ENCODE data around the gene TMC5. TPM values are rescaled to one million over a fixed set of nuclear protein-coding genes. Genes with fewer than 3 reads are reported as not detected.

Gene TMC5
- total and polyA plus RNA-seq, 12 donors = 0.20 to 3.7 (median 0.33) TPM; not detected in 8

DNA sequence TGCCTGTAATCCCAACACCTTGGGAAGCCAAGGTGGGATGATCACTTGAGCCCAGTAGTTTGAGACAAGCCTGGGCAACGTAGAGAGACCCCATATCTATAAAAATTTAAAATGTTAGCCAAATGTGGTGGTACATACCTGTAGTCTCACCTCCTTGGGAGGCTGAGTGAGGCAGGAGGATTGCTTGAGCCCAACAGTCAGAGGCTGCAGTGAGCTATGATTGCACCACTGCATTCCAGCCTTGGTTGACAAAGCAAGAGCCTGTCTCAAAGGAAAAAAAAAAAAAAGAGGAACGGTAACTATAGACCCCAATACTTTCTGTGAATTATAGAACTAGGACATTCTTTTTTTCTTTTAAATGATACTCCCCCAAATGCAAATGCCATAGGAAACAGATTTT, 1.8 kb upstream of the TMC5 start:
- H3K9me3 ChIP-seq (replicated peaks in 1 of 3) = no peaks in the 10 kb centered on the region
- H3K4me3 ChIP-seq = no peak overlapping the region
- H3K4me1 ChIP-seq (replicated peaks in 1 of 2) = peaks cover 0 to under 1% of the 10 kb centered on the region in 2 donors
- no peak overlapping the region for H3K27ac ChIP-seq
- intact Hi-C loops (cut with DNase I) = loop anchor here in 1 of 2 donors (10.0 kb wide), 1 partner anchor 59 kb away; no protein-coding TSS in a partner anchor
- no peak for TF ChIP-seq POLR2A (IDR thresholded peaks at IDR 0.05)
- TF ChIP-seq, protein P1, sequence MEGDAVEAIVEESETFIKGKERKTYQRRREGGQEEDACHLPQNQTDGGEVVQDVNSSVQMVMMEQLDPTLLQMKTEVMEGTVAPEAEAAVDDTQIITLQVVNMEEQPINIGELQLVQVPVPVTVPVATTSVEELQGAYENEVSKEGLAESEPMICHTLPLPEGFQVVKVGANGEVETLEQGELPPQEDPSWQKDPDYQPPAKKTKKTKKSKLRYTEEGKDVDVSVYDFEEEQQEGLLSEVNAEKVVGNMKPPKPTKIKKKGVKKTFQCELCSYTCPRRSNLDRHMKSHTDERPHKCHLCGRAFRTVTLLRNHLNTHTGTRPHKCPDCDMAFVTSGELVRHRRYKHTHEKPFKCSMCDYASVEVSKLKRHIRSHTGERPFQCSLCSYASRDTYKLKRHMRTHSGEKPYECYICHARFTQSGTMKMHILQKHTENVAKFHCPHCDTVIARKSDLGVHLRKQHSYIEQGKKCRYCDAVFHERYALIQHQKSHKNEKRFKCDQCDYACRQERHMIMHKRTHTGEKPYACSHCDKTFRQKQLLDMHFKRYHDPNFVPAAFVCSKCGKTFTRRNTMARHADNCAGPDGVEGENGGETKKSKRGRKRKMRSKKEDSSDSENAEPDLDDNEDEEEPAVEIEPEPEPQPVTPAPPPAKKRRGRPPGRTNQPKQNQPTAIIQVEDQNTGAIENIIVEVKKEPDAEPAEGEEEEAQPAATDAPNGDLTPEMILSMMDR (IDR thresholded peaks at IDR 0.05) = no peak
- no peak for DNase-seq
- no peaks in the 10 kb centered on the region for H3K36me3 ChIP-seq (replicated peaks in 1 of 2)
- peaks cover 19% of the 10 kb centered on the region for H3K27me3 ChIP-seq
- WGBS, 4 donors = 59 to 67% (median 61%) methylated on average over 2 of the region's 2 CpGs

DNA sequence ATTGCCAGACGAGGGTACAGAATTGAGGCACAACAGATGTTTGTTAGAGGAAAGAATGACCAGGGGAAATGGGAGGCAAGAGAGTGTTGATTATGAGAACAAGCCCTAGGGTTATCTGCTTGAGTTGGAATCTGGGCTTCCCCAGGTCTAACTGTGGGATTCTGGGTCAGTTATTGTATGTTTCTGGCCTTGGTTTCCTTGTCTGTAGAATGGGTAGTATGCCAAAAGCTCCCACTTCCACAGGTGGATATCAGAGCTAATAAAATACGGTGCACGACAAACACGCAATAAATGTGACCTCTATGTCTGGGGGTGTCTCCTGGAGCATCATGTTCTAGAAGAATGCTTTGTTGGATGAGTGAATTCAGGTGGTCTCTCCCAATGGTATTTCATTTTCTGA, 517 bp downstream of the TMC5 start:
- no peak for DNase-seq
- 79 to 86% (median 82%) methylated on average over 4 of the region's 4 CpGs for WGBS, 4 donors
- H3K4me1 ChIP-seq (replicated peaks in 1 of 2) = no peaks in the 10 kb centered on the region
- TF ChIP-seq POLR2A (IDR thresholded peaks at IDR 0.05) = no peak
- TF ChIP-seq, protein P1 (IDR thresholded peaks at IDR 0.05) = no peak
- no peak overlapping the region for H3K27ac ChIP-seq
- H3K27me3 ChIP-seq = no peaks in the 10 kb centered on the region
- intact Hi-C loops (cut with DNase I) = loop anchor here in 1 of 2 donors (10.0 kb wide), 1 partner anchor 57 kb away; no protein-coding TSS in a partner anchor
- H3K9me3 ChIP-seq (replicated peaks in 1 of 3) = no peaks in the 10 kb centered on the region
- H3K4me3 ChIP-seq = no peak overlapping the region
- no peaks in the 10 kb centered on the region for H3K36me3 ChIP-seq (replicated peaks in 1 of 2)

DNA sequence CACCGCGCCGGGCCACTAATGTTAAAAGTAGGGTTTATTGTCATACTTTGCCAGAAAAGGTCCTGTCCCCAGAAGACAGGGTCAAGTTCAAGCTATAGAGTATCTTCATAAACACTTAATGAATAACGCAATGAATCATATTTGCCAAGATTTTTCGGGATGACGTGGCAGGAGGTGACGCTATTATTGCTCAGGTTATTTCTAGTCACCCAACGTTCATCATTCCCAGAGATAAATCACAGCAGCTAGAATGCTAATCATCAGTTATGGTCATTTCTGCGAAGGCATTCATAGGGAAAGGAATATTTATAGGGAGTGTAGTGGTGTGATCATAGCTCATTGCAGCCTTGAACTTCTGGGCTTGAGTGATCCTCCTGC, 2.0 kb downstream of the TMC5 start:
- no peak for DNase-seq
- H3K4me1 ChIP-seq (replicated peaks in 1 of 2) = no peaks in the 10 kb centered on the region
- no peak overlapping the region for H3K27ac ChIP-seq
- H3K27me3 ChIP-seq = no peaks in the 10 kb centered on the region
- no peak for TF ChIP-seq POLR2A (IDR thresholded peaks at IDR 0.05)
- TF ChIP-seq, protein P1 (IDR thresholded peaks at IDR 0.05) = no peak
- intact Hi-C loops (cut with DNase I) = loop anchor here in 1 of 2 donors (10.0 kb wide), 1 partner anchor 55 kb away; no protein-coding TSS in a partner anchor
- no peak overlapping the region for H3K4me3 ChIP-seq
- H3K36me3 ChIP-seq (replicated peaks in 1 of 2) = no peaks in the 10 kb centered on the region
- no peaks in the 10 kb centered on the region for H3K9me3 ChIP-seq (replicated peaks in 1 of 3)
- 65 to 83% (median 76%) methylated on average over 9 of the region's 9 CpGs for WGBS, 4 donors

DNA sequence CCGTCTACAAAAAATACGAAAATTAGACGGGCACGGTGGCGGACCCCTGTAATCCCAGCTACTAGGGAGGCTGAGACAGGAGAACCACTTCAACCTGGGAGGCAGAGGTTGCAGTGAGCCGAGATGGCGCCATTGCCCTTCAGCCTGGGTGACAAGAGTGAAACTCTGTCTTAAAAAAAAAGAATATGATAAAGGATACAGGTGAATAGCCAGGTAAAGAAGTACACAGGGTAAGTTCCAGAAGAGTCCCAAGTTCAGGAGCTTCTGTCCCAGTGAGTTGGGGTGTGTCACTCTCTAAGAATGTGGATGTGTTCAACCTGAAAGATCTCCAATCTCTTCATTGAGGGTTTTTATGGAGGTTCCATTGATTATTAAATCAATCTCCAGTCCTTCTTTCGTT, 6.8 kb downstream of the TMC5 start:
- intact Hi-C loops (cut with DNase I) = no loop called here
- H3K4me3 ChIP-seq = no peak overlapping the region
- no peak overlapping the region for H3K27ac ChIP-seq
- H3K9me3 ChIP-seq (replicated peaks in 1 of 3) = no peaks in the 10 kb centered on the region
- TF ChIP-seq POLR2A (IDR thresholded peaks at IDR 0.05) = no peak
- TF ChIP-seq, protein P1 (IDR thresholded peaks at IDR 0.05) = no peak
- no peaks in the 10 kb centered on the region for H3K36me3 ChIP-seq (replicated peaks in 1 of 2)
- no peak for DNase-seq
- H3K4me1 ChIP-seq (replicated peaks in 1 of 2) = no peaks in the 10 kb centered on the region
- no peaks in the 10 kb centered on the region for H3K27me3 ChIP-seq
- WGBS, 4 donors = 86 to 90% (median 89%) methylated on average over 8 of the region's 8 CpGs
